HAP-1 (cell line): ENCODE data around the gene R3HDM4.
"Not testable (repeated sequence)": the region's sequence is repeated elsewhere in the genome, so short reads cannot be mapped to it uniquely, and the experiment has no call there.

Experiments
- DNase-seq, 2 experiments: peaks; one replicate each; pipeline ENCODE4 v3.0.0-alpha.2; 2016 to 2020; ENCODE audit warnings: low spot score in 2 of 2
- H3K27me3 ChIP-seq: fragments of 250-450 bp; sonication (Bioruptor Pico); 2 replicates; pipeline ENCODE4 v1.5.1; 2020; ENCODE audit warnings: low read depth, mild to moderate bottlenecking, moderate library complexity
- H3K36me3 ChIP-seq: fragments of 250-450 bp; sonication (Bioruptor Pico); replicated peaks from 2 replicates; pipeline ENCODE4 v1.5.1; 2020; ENCODE audit warnings: mild to moderate bottlenecking
- H3K4me1 ChIP-seq: fragments of 250-450 bp; sonication (Bioruptor Pico); 2 replicates; pipeline ENCODE4 v1.5.1; 2020; ENCODE audit warnings: mild to moderate bottlenecking
- H3K4me3 ChIP-seq: fragments of 250-450 bp; sonication (Bioruptor Pico); 2 replicates; pipeline ENCODE4 v1.5.1; 2020; ENCODE audit warnings: mild to moderate bottlenecking, moderate library complexity
- H3K9me3 ChIP-seq: fragments of 250-450 bp; sonication (Bioruptor Pico); 2 replicates; pipeline ENCODE4 v1.5.1; 2020; ENCODE audit warnings: mild to moderate bottlenecking, moderate library complexity
- in situ Hi-C: fragments of 300-500 bp; cut with MboI; formaldehyde crosslinking; loops from 3 replicates; pipeline ENCODE4 v1.14.3; 2020; ENCODE audit warnings: low sequenced_read_pairs, inconsistent platforms, mixed read lengths

Gene R3HDM4

GRCh38 chr19:855566-856120 lies 57.4 kb downstream of the R3HDM4 start:
- H3K27me3 ChIP-seq, result no peaks in the 10 kb centered on the region
- peaks cover 10% of the 10 kb centered on the region for H3K4me1 ChIP-seq
- H3K4me3 ChIP-seq, result no peak overlapping the region
- no peaks in the 10 kb centered on the region for H3K36me3 ChIP-seq
- DNase-seq, result no peak
- no peaks in the 10 kb centered on the region for H3K9me3 ChIP-seq
- in situ Hi-C loops, result no loop called here

GRCh38 chr19:855142-855541 lies 57.9 kb downstream of the R3HDM4 start:
- Histone ChIP-seq H3K36me3 (no peaks in the 10 kb centered on the region), H3K4me3 (no peak overlapping the region), H3K9me3 (no peaks in the 10 kb centered on the region), H3K4me1 (peaks cover 13% of the 10 kb centered on the region), H3K27me3 (no peaks in the 10 kb centered on the region)
- no peak for DNase-seq
- in situ Hi-C loops, result no loop called here

GRCh38 chr19:854549-854948 lies 58.5 kb downstream of the R3HDM4 start:
- Histone ChIP-seq H3K9me3 (no peaks in the 10 kb centered on the region), H3K4me1 (peaks cover 8% of the 10 kb centered on the region), H3K27me3 (no peaks in the 10 kb centered on the region), H3K4me3 (no peak overlapping the region), H3K36me3 (no peaks in the 10 kb centered on the region)
- DNase-seq, result no peak
- in situ Hi-C loops, result no loop called here

GRCh38 chr19:853614-854220 lies 59.3 kb downstream of the R3HDM4 start:
- in situ Hi-C loops, H3K4me1 ChIP-seq, H3K4me3 ChIP-seq, H3K9me3 ChIP-seq, DNase-seq, H3K27me3 ChIP-seq, H3K36me3 ChIP-seq: not testable (repeated sequence)

GRCh38 chr19:853014-853585 lies 59.9 kb downstream of the R3HDM4 start:
- DNase-seq, result no peak
- H3K9me3 ChIP-seq, result no peaks in the 10 kb centered on the region
- peaks cover 4% of the 10 kb centered on the region; the same call in 1 of the 2 replicates for H3K4me1 ChIP-seq
- H3K36me3 ChIP-seq, result no peaks in the 10 kb centered on the region
- no peaks in the 10 kb centered on the region for H3K27me3 ChIP-seq
- in situ Hi-C loops, result no loop called here
- H3K4me3 ChIP-seq, result no peak overlapping the region

- in situ Hi-C loops, result no loop called here
- peaks cover 4% of the 10 kb centered on the region; the same call in 1 of the 2 replicates for H3K4me1 ChIP-seq
- no peaks in the 10 kb centered on the region for H3K36me3 ChIP-seq
Observed at GRCh38 chr19:852136-853013, 60.6 kb downstream of the R3HDM4 start, which contains the start of gene ELANE. Gene ELANE (plus strand): TSS chr19:852303. CDS start chr19:852329, 26 bp downstream.

GRCh38 chr19:850979-851335 lies 62.1 kb downstream of the R3HDM4 start:
- Histone ChIP-seq H3K9me3 (no peaks in the 10 kb centered on the region), H3K27me3 (no peaks in the 10 kb centered on the region), H3K4me3 (no peak overlapping the region), H3K36me3 (no peaks in the 10 kb centered on the region), H3K4me1 (peaks cover 4% of the 10 kb centered on the region; the same call in 1 of the 2 replicates)
- DNase-seq, result no peak
- in situ Hi-C loops, result no loop called here

More at GRCh38 chr19:852136-853013, 60.6 kb downstream of the R3HDM4 start, which contains the start of gene ELANE:
- Histone ChIP-seq H3K9me3 (no peaks in the 10 kb centered on the region), H3K4me3 (no peak within 1 kb of the TSS), H3K27me3 (no peaks in the 10 kb centered on the region)
- no peak for DNase-seq

GRCh38 chr19:850221-850978 lies 62.6 kb downstream of the R3HDM4 start:
- in situ Hi-C loops, result no loop called here
- peaks cover 4% of the 10 kb centered on the region; the same call in 1 of the 2 replicates for H3K4me1 ChIP-seq
- no peaks in the 10 kb centered on the region for H3K36me3 ChIP-seq
- peak in 1 of 2 experiments; percentile 59 for DNase-seq
- H3K9me3 ChIP-seq, result no peaks in the 10 kb centered on the region
- H3K4me3 ChIP-seq, result no peak overlapping the region
- no peaks in the 10 kb centered on the region for H3K27me3 ChIP-seq

- in situ Hi-C loops, result not testable (repeated sequence)
Observed at GRCh38 chr19:849195-849594, 63.8 kb downstream of the R3HDM4 start.

GRCh38 chr19:848386-848921 lies 64.6 kb downstream of the R3HDM4 start:
- Histone ChIP-seq H3K4me1 (peaks cover 11% of the 10 kb centered on the region), H3K27me3 (peaks cover 5% of the 10 kb centered on the region), H3K36me3 (no peaks in the 10 kb centered on the region), H3K4me3 (no peak overlapping the region), H3K9me3 (no peaks in the 10 kb centered on the region)
- DNase-seq, result no peak
- in situ Hi-C loops, result no loop called here

More at GRCh38 chr19:849195-849594, 63.8 kb downstream of the R3HDM4 start:
- H3K4me3 ChIP-seq, DNase-seq, H3K36me3 ChIP-seq, H3K4me1 ChIP-seq, H3K27me3 ChIP-seq, H3K9me3 ChIP-seq: not testable (repeated sequence)
